HEK293T (cell line): ENCODE measurements around the gene REN.

Experiments used
- BHLHE40 ChIP-seq: fragments of 450-650 bp; IDR thresholded peaks from 2 replicates; pipeline ENCODE4 v1.6.1; 2016; ENCODE audit warnings: mild to moderate bottlenecking, moderate library complexity, borderline replicate concordance
- ELF4 ChIP-seq: fragments of 450-650 bp; IDR thresholded peaks from 2 replicates; pipeline ENCODE4 v1.6.1; 2017; ENCODE audit warnings: antibody characterized with exemption
- FOXA1 ChIP-seq: fragments of 450-650 bp; IDR thresholded peaks from 2 replicates; pipeline ENCODE4 v1.6.1; 2016; ENCODE audit warnings: mild to moderate bottlenecking
- FOXM1 ChIP-seq: fragments of 450-650 bp; IDR thresholded peaks from 2 replicates; pipeline ENCODE4 v1.6.1; 2017; ENCODE audit warnings: mild to moderate bottlenecking, borderline replicate concordance
- HDGF ChIP-seq: fragments of 450-650 bp; IDR thresholded peaks from 2 replicates; pipeline ENCODE4 v1.6.1; 2017; ENCODE audit warnings: antibody characterized with exemption, borderline replicate concordance
- SP1 ChIP-seq: fragments of 450-650 bp; IDR thresholded peaks from 2 replicates; pipeline ENCODE4 v1.6.1; 2017
- TF ChIP-seq, protein P1 (sequence below): fragments of 450-650 bp; IDR thresholded peaks from 2 replicates; pipeline ENCODE4 v1.6.1; 2016

DNA sequence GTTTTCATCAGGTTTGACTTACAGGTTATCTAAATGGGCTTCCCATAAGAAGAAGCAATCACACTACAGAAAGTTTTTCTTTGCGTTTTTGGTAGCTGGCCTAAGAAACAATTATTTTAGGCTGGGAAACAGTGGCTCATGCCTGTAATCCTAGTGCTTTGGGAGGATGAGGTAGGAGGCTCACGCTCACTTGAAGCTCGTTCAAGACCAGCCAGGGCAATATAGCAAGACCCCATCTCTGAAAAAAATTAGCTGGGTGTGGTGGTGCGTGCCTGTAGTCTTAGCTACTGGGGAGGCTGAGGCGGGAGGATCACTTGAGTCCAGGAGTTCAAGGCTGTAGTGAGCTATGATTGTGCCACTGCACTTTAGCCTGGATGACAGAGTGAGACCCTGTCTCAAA, 1.6 kb upstream of the REN start:
- TF ChIP-seq FOXA1 (no peak), SP1 (no peak), BHLHE40 (no peak), FOXM1 (no peak), HDGF (no peak), ELF4 (no peak)
- TF ChIP-seq, protein P1, sequence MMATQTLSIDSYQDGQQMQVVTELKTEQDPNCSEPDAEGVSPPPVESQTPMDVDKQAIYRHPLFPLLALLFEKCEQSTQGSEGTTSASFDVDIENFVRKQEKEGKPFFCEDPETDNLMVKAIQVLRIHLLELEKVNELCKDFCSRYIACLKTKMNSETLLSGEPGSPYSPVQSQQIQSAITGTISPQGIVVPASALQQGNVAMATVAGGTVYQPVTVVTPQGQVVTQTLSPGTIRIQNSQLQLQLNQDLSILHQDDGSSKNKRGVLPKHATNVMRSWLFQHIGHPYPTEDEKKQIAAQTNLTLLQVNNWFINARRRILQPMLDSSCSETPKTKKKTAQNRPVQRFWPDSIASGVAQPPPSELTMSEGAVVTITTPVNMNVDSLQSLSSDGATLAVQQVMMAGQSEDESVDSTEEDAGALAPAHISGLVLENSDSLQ = no peak
